GM10847 (cell line): ENCODE data around the gene SEMA6A.

Source experiments
- POLR2A ChIP-seq: IDR thresholded peaks from 2 replicates; pipeline ENCODE4 v1.6.1; 2011; ENCODE audit not compliant: insufficient read length; ENCODE audit errors: extremely low read depth

Gene SEMA6A

DNA sequence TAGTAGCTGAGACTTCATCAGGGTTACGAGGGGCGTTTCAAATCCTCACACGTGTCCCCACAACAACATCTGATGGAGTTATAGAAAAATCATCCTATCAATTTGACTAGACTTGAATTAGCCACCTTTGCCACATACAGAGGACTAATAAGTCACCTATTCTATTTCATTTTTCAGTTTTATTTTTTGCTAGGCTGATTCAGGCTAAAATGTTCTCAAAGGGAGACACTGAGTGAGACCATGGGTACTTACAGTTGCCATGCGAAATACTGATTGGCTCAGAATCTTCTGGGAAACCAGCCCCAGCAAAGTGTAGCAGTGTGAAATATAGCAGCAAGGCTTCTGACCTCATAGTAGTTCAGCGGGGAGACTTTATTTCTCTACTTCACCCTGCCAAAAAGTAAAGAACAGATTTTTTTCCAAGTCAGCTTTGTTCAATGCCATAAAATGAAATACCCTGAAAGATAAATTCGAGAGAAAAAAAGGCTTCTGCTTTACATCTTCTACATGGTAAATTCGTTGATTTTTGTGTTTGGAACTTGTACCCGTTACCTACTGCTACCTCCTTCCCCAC is 69.9 kb downstream of the SEMA6A start:
- no peak for TF ChIP-seq POLR2A

DNA sequence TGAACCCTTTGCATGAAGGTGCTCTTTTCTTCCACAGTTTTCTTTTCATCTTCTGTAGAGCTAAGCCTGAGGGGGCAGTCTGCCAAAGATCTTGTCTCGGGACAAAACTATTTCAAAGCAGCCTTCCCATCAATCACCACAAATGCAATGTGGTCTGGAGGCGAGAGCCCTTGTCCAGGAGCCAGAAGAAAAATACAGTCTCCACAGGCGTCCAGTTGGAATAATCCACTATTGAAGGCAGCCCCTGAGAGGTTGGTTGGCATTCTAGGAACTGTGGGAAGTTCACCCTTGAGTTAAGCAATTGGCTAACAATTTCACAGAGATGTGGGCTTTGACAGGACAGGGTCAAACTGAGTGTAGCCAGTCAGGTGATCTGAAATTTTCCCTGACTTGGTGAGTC is 72.0 kb downstream of the SEMA6A start:
- no peak for TF ChIP-seq POLR2A

DNA sequence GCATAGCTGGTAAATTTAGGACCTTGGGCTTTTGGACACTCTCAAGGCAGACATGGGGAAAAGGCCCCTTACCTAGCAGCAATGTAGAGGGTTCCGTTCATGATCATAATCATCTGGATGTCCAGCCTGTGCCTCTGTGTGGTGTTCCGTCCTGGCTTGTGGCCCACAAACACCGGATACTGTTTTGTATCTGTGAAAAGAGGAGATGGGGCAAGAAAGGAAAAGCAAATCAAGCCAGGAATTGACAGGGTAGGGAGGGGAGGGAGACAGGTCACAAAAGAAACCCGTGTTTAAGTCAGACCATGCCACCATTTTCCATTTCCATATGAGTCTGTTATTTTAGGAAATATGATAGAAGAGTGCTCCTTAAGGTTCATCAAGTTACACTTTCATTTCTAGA is 72.5 kb downstream of the SEMA6A start:
- no peak for TF ChIP-seq POLR2A

DNA sequence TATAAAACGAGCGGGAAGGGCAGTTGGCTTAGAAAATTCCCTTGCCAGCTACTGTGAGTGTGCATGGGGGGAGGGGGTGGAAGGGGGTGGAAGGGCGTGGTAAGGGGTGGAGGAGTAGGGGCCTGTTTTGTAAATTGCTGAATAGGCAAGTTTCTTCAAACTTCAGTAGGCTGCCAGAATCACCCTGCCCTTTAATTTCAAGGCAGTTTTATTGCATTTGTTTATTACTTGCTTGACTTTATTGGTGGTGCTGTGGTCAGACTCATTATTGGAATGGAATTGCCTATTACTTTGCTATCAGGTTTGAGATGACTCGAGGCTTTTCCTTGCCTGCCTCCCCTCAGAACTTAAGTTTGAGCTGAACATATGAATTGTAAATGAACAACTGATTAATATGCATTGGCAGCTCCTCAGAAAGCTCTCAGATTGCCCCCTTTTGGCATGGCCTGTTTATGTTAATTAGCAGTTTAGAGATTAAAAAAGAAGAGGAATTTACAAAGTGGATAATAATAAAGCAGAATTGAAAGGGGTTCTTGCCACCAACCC is 76.0 kb downstream of the SEMA6A start:
- no peak for TF ChIP-seq POLR2A

DNA sequence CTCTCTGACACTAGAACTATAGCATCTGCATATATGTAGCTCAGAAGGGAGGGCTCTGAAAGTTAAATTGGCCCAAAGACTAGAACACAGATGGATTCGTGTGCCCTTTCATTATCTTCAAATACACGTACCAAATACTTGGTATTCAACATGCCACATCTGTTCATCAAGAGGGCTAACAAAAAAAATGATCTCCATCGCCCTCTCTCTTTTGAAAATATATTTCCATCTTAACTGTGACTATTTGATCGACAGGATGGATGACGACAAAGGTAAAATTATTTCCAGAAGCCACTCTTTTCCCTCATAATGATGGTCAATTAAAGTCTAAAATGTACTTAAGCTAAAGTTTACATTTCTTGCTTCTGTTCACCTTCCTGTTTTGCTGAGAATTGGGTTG is 77.0 kb downstream of the SEMA6A start:
- no peak for TF ChIP-seq POLR2A

DNA sequence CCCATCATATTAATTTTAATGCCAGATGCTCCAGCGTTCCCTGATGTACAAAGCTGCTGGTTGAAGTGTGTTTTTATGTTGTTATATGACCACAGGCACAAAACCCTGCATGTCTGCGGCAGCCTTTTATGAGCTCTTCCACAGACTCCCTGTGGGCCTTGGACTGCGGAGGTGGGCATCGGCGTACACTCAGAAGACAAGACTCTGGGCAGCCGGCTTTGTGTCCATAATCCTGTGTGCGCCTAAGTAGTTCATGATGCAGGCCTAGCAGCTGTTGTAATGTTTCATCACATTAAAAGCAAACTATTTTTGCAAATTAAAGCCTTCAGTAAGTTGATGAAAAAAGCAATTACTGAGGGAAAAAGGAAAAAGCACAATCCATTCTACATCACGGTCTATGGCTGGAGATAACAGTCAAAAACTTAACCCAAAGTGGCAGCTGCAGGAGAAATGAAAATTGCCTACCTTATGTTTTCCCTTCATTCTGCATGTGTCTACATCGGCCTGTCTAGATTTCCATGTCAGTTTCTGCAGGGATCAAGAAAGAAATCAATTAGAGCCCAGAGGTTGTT is 78.8 kb downstream of the SEMA6A start:
- no peak for TF ChIP-seq POLR2A

DNA sequence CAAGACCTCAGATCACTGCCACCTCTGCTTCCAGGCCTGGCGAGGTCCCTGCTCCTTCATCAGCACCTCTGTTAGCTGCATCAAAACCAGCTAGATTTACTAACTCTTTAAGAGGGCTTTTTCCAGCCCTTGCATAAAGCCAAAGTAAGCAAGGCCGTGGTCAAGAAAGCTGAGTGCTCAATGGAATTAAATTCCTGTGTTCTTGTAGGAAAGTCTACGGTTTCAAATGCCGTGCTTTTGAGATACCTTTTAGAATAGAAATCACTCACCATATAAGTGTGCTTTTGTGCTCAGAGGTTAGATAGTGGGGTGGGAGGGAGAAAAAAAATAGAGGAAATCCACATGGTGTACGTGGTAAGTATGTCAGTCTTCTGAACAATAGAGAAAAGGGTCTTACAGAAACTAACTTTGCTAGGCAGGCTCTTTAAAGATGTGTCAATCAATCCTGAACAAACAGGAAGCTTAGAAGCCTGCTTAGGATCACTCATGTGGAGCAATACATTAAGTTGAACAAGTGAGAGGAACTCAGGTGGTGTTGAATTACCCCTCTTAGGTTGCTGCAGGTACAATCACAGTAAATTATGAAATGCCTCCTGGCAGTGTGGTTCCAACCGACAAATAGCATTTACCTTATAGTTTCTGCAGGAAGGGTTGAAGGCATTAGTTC is 79.7 kb downstream of the SEMA6A start:
- TF ChIP-seq POLR2A = no peak

DNA sequence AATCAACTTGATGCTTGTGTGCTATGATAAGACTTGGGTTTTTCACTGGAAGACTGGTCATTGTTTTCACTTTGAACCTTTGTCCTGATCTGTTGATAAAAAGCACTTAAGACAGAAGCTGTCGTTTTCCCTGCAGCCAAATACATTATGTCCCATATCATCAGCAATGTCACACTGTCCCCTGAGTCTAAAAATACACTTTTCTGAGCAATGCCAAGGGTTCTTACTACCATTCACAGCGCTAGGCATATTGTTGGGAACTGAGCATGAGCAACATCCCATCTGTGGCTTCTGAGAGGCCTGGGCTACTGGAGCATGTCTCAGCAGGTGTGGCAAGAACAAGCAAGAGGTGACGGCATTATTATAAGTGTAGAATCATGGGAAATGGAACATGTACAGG is 81.8 kb downstream of the SEMA6A start:
- TF ChIP-seq POLR2A = no peak

DNA sequence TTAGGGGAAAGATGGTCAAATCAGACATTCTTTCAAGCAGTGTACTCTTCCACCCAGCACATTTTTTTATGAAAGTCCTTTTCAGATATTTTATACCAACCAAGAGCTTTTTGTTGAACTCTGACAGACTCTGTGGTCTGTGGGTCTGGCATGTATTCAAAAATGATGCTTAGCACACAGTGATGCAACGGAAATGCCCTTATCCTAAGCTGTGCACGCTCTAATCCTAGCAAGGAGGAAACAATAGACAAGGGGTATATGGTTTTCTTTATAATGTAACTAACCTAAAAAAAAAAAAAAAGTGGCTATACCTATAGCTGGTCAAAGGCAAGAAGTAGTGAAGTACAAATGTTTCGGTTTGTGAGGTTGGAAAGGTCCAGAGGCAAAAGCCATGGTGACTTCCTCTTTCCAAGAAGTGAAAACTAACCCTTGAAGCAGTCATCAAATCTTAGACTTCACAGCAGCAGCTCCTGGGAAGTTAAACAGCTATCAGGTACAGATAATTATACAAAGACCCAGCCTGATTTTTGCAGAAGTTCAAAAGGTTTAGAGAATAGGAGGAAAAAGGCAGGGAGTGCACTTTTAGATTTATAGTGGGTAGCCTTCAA is 82.5 kb downstream of the SEMA6A start:
- TF ChIP-seq POLR2A = no peak

DNA sequence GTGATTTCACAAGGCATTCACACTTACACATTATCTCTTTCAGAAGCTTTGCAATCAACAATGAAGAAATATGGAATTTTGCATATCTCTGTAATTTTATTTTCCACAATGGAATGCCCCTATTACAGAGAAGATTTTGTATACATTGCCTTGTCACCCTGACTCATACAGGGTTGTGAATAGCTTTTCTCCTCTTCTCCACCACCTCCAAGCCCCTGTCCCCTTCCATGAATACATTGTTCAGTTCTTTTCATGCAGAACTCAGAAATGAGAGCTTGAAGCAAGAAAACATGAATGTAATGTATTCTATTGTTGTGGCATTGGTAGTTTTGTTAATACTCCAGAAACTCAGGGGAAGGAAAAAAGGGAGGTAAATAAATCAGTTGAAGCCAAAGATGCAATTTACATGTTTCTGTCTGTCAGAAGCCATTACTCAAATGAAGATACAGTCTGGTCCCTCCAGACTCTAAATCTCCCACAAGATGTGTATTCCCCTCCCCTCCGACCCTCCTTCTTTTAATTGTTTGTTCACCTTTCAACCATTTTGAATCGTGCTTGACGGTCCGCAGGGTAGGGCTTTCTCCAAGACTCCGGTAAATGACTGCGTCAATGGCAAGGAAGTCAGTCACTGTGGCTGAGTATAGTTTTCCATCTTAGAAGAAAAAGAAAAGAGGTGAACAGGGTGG is 86.1 kb downstream of the SEMA6A start:
- no peak for TF ChIP-seq POLR2A

DNA sequence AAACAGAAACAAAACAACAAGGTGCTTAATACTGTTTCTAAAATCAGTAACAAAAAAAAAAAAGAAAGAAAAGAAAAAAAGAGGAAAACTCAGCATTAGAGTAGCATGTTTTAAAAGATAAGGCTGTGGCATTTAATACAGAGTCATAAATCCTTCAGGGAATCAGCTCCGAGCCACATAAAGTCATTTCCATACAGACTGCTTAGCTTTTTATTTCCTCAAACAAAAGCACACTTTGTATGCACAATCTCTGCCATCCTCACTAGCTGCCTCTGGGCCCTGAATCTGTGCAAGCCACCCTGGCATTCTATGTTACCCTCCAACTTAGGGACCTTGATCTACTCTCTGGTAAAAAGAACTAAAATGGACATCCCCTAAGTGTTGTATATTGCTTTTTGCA is 87.6 kb downstream of the SEMA6A start:
- TF ChIP-seq POLR2A = no peak

DNA sequence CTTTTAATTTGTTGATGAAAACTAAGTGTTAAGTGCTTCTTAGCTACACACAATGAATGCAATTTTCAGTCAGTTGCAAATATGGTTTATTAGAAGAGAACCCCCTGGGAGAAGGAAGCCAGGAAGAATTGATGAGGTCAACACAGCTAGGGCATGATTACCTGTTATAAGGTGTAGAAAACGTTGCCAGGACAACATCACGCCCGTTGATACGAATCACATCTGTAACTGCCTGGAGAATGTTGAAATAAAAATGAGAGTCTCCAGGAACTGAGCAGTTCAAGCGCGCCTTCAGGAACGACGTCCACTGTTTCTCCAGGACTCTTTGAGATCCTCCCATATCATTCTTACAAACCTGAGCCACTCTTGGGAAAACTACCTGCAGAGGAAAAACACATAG is 88.0 kb downstream of the SEMA6A start:
- no peak for TF ChIP-seq POLR2A

DNA sequence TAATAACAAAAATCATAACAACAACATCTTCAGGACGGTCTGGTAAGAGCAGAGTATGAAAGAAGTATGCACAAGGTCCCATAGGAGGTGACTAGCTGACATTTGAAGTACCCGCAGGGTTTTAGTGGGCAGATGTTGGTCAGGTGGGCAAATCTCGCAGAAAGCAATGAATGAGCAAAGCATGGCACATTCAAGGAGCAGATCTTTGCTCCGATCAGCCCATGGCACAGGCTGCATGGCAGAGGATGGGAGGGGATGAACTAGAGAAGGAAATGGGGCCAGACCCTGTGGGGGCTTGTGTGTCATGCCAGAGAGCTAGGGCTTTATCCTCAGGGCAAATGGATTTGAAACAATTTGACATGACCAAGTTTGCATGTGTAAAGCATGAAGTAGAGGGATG is 90.0 kb downstream of the SEMA6A start:
- no peak for TF ChIP-seq POLR2A

DNA sequence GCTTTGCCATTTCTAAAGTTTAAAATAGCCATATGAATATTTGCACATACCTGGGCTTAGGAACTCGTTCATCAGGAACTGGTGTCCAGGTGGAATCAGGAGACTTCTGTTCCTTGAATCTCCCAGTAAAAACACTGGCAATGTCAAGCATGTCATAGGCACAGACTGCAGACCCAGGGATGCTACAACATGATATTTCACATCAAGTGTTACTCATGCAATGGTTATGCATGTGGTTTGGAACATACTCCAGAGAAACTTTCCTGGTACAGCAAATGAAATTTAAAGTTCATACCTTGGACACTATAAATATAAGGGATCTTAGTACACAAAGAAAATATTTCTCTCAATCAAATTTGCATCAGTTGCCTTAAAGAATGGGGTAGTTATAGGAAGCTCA is 92.2 kb downstream of the SEMA6A start:
- no peak for TF ChIP-seq POLR2A

DNA sequence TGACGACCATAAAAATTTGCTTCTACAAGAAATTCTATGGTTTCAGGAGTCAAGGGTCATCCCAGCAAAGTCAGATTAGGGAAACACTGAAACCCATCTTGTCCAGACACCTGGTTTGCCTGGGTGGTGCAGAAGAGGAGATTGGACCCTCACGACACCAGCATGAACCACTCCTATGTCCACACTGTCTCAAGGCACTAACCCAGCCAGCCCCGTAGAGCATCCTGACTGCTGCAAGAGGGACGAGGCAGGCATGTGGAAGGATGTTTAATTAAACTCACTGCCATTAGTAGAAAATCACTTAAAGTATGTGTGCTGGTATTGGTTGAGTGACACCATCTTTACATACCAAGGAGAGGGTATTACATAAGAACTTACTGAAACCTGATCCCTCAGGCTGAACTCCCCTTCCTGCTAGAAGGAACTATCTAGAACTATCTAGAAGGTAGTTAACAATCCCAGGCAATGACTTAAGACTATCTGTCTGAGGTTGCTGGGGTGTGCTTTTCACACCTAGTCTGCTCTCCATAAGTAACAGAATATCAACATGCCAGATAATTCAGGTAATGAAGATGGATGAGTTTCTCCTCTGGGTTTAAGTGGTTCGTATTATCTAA is 93.6 kb downstream of the SEMA6A start:
- no peak for TF ChIP-seq POLR2A
